ENCODE results near the gene RPP38.

RPP38 gene, protein sequence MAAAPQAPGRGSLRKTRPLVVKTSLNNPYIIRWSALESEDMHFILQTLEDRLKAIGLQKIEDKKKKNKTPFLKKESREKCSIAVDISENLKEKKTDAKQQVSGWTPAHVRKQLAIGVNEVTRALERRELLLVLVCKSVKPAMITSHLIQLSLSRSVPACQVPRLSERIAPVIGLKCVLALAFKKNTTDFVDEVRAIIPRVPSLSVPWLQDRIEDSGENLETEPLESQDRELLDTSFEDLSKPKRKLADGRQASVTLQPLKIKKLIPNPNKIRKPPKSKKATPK

DNA sequence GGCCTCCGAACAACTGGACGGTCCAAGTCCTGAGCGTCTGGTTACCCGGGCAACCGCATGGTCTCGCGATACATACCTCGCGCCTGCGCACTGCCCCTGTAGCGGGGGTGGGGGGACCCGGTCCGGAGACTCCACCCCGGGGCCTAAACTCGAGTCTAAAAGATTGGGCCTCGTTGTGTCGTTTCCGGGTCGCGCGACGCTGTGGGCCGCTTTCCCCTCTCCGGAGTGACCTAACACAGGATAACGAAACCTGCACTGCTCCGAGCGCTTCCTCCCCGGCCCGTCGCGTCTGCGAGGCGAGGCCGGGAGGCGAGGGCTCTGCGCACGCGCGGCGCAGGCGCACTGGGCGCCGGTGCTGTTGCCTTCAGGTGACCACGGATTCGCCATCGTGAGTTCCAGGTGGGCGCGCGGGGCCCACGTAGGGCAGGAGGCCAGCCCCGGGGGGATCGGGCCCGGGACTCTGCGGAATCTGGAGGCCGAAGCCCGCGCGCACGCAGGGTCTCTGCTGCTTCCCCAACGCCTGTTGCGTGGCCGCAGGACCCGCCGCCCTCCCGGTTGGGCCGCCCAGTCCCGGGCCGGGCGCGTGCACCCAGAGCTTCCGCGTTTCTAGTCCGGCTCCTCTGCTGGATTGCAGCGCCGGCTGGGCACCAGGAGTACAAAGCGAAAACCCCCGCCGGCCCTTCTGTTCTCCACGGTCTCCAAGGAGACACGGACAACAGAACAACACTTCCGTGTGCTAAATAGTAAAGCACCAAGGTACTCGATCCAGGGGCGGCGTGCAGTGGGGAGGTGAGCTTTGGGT is at the start of gene RPP38:
Gene RPP38, plus strand, starts transcription at position 345 of the 802 bp plus-strand sequence. CDS start 5,960 bp downstream, outside the sequence.
- TF ChIP-seq, protein P1, sequence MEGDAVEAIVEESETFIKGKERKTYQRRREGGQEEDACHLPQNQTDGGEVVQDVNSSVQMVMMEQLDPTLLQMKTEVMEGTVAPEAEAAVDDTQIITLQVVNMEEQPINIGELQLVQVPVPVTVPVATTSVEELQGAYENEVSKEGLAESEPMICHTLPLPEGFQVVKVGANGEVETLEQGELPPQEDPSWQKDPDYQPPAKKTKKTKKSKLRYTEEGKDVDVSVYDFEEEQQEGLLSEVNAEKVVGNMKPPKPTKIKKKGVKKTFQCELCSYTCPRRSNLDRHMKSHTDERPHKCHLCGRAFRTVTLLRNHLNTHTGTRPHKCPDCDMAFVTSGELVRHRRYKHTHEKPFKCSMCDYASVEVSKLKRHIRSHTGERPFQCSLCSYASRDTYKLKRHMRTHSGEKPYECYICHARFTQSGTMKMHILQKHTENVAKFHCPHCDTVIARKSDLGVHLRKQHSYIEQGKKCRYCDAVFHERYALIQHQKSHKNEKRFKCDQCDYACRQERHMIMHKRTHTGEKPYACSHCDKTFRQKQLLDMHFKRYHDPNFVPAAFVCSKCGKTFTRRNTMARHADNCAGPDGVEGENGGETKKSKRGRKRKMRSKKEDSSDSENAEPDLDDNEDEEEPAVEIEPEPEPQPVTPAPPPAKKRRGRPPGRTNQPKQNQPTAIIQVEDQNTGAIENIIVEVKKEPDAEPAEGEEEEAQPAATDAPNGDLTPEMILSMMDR (IDR thresholded peaks at IDR 0.05; ENCODE audit: low read depth, low read length) = no peak
- peak within 1 kb of the TSS; percentile 87 for H3K4me3 ChIP-seq (ENCODE audit: low read depth, low read length)

DNA sequence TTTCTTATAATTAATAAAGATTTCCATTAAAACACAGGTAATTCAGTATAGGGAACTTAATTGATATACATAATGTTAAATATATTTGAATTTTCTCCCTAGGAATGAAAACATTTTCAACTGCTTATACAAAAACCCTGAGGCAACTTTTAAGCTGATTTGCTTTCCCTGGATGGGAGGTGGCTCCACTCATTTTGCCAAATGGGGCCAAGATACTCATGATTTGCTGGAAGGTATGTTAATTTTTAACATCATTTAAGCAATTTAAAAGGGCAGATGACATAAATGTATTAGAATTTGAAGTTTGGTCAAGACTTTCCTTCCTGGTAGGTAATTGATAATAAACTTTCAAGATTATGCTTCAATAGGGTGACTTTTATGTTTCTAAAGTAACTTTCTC is 47.6 kb upstream of the RPP38 start:
- H3K4me3 ChIP-seq (ENCODE audit: low read depth, low read length) = no peak overlapping the region
- TF ChIP-seq, protein P1 (IDR thresholded peaks at IDR 0.05; ENCODE audit: low read depth, low read length) = no peak

DNA sequence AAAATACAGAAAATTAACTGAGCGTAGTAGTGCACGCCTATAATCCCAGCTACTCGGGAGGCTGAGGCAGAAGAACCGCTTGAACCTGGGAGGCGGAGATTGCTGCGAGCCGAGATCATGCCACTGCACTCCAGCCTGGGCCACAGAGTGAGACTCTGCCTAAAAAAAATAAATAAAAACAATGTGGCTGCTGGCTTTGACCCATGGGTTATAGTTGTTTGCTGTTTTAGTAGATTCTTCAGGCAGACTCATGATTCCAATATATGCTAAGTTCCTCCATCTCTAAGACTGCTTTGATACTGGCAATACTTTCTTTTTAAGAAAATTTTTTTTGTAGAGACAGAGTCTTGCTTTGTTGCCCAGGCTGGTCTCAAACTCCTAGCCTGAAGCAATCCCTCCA is 45.0 kb upstream of the RPP38 start:
- no peak overlapping the region for H3K4me3 ChIP-seq (ENCODE audit: low read depth, low read length)
- TF ChIP-seq, protein P1 (IDR thresholded peaks at IDR 0.05; ENCODE audit: low read depth, low read length) = no peak

DNA sequence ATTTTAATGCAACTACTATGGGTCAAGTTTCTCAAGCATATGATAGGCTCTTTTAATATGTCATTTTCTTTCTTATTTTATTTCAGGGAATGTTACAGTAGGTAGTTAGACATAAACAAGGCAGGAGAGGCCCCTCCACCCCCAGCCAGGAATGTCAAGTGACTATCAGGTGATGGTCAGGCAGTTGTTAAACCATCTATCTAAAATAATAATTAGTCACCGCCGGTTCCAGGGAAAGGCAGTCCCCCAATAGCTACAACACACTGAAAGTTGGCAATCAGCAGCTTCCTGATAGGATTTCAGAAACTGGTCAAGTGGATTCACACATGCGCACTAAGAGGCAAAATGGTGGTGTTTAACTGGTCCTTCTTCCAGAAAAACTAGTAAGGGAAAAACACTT is 44.1 kb upstream of the RPP38 start:
- TF ChIP-seq, protein P1 (IDR thresholded peaks at IDR 0.05; ENCODE audit: low read depth, low read length) = no peak
- no peak overlapping the region for H3K4me3 ChIP-seq (ENCODE audit: low read depth, low read length)

DNA sequence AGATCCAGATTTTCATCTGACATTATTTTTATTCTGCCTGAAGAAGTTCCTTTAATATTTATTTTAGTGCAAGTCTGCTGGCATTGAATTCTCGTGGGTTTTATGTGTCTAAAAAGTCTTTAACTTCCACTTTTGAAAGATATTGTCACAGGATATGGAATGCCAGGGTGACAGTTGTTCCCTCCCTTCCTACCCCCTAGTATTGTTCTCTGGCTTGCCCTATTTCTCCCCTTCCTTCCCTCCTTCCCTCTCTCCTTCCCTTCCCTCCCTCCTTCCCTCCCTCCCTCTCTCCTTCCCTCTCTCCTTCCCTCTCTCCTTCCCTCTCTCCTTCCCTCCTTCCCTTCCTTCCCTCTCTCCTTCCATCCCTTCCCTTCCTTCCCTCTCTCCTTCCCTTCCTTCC is 38.5 kb upstream of the RPP38 start:
- TF ChIP-seq, protein P1 (IDR thresholded peaks at IDR 0.05; ENCODE audit: low read depth, low read length) = no peak
- no peak overlapping the region for H3K4me3 ChIP-seq (ENCODE audit: low read depth, low read length)

DNA sequence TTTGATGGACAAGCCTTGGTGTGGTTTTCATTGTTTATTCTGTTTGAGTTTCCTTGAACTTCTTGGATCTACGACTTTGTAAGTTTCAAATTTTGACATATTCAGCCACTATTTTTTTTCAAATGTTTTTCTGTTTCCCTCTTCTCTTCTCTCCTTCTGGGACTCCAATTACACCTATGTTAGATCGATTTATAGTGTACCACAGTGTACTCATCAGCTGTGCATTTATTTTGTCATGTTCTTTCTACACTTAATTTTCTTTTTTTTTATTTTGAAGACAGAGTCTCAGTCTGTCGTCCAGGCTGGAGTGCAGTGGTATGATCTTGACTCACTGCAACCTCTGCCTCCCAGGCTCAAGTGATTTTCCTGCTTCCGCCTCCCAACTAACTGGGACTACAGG is 37.2 kb upstream of the RPP38 start:
- no peak overlapping the region for H3K4me3 ChIP-seq (ENCODE audit: low read depth, low read length)
- TF ChIP-seq, protein P1 (IDR thresholded peaks at IDR 0.05; ENCODE audit: low read depth, low read length) = no peak

DNA sequence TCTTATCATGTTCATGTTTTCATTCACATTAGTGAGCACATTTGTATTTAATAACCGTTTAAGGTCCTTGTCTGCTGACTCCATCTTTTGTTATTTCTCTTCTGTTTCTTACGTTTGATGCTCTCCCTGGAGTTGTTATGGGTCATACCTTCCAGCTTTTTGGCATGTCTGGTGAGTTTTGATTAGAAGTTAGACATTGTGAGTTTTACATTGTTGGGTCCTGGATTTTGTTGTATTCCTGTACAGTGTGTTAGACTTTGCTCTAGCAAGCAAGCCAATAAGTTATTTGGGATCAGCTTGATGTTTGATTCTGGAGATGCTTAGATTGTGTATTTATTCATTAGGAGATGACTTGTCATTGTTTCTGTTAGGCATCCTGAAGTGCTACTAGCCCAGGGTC is 36.5 kb upstream of the RPP38 start:
- no peak overlapping the region for H3K4me3 ChIP-seq (ENCODE audit: low read depth, low read length)
- TF ChIP-seq, protein P1 (IDR thresholded peaks at IDR 0.05; ENCODE audit: low read depth, low read length) = no peak

Measured in WI38 (cell line).